ENCODE data around the gene IGSF21.

The IGSF21 gene

DNA sequence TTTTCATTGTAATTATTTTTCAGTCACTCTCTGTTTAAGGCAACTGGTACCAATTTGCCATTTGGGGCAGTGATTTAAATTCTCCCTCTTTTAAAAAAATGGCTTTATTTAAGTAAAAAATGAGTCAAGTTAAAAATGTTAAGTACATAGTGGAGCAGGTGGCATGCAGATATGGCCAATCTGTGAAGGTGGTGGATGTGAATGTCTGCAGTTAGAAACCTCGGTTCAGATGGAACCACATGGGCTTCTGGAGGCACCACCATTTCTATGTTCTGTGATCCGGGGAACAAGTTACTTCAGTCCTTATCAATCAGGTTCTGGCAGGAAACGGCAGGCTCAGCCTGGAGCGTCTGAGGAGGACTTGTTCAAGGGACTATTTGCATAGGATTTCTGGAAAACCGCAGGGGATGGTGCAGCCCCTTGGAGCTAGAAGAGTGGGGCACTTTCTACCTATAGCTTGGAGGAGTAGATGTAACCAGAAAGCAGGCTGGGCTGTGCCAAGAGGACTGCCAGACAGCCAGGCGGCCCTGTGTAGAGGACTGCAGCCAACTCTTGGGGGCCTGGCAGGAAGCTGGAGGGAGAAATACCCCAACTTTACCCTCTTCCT lies 12.3 kb downstream of the IGSF21 start:
- DNase-seq (ENCODE audit: low spot score) = no peak

DNA sequence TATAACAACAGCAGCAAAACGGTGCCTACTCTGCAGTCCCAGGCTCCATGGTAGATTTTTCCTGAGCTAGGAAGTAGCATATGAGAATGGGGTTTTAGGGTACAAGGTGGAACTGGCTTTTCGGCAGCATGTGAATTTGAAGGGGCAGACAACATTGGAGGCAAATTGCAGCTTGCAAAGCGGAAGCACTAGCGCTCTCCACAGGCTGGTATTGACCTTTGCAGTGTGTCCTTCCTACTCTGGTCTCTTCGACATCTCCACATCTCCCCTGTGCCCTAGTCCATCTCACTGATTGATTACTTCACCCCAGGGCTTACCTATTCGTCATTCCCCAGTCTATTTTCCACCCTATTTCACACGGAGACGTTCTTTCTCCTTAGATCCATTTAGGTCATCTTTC lies 13.0 kb downstream of the IGSF21 start:
- DNase-seq (ENCODE audit: low spot score) = no peak

DNA sequence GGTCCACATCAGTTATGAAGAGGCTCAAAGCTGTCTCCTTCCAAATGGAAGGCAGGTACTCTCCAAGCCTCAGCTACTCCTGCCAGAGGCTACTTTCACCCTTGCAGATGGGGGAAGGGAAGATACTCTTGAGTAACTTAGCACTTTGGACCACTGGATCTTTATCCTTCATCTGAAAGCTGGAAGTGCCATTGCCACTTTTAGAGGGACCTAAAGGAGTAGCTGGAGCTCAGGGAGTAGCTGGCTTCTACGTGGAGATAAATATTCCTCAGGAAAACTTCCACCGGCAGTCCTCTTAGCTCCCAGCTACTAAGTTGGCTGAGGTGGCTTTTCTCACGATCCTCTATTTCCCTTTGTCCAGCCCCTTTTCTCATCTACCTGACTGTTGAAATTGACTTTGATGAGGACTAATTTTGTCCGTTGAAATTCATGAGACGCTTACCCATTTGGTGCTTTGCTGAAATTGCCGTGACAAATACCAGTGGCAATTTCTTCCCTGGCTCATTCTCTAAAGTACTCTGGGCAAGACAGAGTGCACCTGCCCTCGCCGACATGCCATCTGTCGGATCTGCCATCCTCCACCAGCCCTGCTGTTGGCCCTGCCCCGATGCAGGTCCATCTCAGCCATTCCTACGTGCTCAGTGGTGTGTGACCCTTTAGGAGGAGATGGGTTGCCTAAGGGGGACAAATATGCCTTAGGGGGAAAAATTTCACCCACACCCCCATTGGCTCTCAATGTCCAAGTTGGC lies 13.6 kb downstream of the IGSF21 start:
- DNase-seq (ENCODE audit: low spot score) = no peak

DNA sequence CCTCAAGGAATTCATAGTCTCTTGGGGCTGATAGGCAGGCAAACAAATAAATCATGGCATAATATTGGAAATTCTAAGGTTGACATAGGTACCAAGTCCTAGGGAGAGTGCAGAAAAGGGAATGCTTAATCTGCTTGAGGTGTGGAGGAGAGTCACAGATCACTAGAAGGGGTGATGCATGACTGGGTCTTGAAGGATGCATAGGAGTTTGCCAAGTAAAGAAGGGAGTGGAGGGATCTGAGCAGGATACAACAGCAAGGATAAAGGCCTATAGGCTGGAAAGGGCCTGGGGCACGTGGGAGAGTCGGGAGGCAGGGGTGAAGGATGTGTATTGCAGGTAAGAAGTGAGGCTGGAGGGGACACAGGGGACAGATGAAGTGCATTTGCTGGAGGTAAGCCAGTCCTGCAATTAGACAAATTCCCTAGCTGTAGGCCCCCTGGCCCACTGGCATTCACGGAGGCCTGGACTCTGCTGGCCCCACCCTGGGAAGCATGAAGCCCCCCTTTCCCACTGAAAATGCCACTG lies 15.9 kb downstream of the IGSF21 start:
- no peak for DNase-seq (ENCODE audit: low spot score)

DNA sequence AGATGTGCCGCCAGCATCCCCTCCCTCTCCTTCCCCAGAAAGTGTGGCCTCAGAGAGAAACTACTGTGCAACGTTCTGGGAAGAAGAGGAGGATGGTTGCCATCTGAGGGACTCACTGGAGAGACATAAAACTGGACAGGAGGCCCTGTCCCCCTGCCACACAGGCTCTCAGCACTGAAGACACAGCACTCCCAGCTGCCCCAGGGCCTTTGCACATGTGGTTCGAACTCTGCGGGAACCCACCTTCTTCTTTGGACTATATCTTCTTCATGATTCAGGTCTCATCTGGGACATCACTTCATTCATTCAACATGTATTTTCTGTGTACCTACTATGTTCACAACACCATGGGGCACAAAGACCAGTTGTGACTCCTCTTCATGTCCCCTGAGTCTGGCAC lies 17.4 kb downstream of the IGSF21 start:
- DNase-seq (ENCODE audit: low spot score) = no peak

DNA sequence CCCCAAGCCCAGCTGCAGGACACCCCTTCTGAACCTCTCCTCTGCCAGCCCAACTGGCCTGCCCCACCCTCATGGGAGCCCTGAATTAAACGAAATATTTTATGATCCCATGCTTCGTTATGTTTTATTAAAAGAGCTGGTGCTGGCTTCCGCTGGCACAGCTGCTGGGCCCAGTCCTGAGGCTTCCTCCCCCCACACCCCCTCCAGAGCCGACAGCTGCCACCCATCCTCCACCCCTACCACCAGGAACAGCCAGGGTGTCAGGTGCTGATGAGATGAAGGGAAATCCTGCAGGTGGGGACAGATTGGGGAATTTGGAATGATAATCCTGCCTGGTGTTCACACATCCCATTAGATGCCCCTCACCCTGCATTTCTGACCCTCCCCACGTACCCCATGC lies 19.0 kb downstream of the IGSF21 start:
- no peak for DNase-seq (ENCODE audit: low spot score)

DNA sequence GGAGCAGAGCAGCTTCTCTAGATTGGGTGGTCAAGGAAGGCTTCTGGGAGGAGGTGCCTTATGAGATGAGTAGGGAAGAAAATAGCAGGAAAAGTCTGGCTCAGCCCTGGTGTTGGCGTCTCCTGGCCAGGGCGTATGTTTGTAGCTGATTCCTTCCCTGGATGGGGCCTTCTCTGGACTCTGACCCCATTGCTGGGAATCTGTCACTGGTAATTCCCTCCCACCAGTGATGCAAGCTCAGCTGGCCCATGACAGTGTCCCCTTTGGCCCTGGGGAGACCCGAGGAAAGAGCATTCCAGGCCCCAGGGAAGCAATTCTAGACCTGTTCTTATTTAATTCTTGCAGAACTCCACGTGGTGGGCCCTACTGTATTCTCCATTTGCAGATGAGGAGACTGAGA lies 20.7 kb downstream of the IGSF21 start:
- DNase-seq (ENCODE audit: low spot score) = no peak

DNA sequence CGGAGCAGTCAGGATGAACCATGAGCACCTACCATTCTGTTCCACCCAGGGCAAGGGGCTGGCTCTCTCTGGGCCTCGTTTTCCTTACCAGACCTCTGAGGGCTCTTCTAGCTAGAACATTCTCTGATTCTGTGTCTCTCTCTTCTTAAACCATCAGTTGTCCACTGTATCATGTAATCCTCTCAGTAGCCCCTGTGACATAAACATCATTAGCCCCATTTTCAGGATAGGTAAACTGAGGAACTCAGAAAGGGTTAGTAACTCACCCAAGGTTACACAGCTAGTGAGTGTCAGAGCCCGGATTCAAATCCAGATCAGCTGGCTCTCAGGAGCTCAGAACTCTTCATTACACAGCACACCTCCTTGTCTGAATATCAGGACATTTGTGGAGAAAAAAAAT lies 22.8 kb downstream of the IGSF21 start:
- no peak for DNase-seq (ENCODE audit: low spot score)

DNA sequence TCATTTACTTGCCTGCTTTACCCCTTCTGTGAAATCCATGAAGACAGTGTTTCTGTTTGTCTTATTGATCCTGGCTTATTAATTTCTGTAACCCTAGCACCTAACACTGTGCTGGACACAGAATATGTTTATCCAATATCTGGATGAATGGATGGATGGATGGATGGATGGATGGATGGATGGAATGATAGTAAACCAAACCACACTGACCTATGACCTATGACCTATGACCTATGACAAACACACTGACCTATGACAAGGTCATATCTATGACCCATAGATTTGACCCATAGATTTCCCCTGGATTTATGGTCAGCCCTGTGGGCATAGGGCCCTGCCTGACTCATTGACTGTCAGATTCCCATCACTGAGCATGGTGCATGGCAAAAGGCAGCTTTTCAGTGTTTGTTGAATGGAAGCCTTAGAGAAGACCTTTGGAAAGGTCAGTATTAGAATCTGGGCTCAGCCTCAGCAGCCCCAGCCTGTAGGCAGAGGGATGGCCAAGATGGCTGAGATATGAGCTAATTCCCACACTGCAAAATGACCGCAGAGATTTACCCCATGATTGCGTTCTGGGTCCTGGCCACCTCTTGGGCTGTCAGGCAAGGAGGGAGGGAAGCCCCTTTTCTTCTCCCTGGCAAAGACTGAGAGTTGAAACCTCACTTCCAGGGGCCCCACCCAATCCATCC lies 24.6 kb downstream of the IGSF21 start:
- DNase-seq (ENCODE audit: low spot score) = no peak

DNA sequence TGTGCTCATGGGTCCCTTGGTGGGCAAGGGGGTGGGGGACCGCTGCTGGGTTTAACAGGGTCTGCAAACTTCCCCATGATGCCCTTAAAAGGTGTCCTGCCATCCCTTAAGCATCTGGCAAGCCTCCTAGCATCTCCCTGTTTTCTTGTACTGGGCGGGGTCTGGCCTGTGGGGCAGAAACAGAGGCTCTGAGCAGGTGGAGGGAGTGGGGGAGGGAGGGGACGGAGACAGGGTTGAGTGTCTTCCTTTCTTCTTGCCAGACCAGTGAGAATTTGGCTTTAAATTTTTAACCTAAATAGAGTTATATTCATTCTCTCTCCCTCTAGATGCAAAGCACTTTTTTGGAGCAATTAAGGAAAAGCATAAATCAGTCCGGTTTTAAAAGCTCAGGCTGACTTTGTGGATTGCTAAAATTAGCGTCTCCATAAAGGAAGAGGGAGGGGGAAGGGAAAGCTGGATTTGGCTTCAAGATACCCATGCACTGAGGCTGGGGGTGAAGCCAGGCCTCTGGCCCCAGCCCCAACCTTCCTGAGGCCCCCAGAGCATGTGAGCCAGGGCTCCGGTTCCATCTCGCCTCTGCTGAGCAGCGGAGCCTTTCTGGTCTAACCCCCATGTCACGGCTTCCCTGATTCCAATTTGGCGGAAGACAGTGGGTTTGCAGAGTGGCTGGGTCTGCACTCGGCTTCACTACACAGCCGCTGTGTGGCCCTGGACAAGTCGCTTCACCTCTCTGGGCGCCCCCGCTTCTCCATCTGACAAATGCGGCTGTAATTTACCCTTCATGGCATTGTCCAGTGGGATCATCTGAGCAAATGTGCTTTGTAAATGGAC lies 25.3 kb downstream of the IGSF21 start:
- no peak for DNase-seq (ENCODE audit: low spot score)

DNA sequence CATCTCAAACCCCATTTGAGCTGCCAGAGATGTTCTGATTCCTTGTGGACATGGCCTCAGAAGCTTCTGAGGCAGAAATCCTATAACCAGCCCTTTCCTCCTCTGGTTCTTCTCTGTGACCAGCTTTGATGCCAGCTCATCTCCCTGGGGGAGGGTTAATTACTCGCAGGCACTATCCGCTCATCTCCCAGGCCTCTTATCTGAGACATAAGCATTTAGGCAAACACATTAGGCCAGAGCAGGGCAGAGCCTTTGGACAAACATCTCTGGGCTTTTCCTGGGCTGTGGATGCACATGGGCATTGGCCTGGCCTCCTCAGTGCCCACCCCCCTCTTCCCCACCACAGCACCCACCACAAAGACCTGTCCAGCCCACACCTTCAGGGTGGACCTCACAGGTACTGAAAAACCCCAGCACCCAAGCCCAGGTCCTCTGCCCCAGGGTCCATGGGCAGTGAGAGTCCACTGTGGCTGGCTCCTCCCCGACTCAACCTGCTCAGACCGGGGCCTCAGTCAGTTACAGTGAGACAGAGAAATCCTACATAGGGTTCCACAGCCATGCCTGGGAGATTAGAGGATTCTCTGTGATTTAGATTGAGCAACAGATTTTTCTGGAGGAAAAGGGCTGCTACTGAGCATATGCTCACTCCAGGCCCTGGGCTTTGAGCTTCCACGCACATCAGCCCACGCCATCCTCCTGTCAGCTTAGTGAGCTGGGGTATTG lies 26.9 kb downstream of the IGSF21 start:
- no peak for DNase-seq (ENCODE audit: low spot score)

DNA sequence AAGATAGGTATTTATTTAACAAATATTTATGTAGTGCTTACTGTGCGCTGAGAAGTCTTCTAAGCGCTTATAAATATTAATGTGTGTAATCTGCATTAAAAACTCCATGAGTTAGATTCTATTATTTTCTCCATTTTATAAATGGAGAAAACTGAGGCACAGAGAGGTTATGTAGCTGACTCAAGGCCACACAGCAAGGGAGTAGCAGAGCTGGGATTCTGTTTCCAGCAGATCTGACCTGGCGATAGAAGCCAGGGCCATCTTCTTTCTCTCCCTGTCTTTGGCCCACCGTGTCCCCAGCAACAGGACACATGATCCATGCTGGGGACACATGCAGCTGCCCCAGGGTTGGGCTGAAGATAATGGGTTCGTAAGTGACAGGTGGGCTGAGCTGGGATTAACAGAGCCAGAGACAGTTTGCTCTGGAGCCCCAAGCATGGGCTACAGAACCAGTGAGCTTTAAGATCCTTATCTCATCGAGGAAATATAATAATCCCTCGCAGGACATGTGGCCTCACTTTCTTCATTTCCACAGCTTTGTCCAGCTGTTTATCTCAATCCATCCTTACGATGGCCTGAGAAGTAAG lies 30.3 kb downstream of the IGSF21 start:
- DNase-seq (ENCODE audit: low spot score) = no peak

DNA sequence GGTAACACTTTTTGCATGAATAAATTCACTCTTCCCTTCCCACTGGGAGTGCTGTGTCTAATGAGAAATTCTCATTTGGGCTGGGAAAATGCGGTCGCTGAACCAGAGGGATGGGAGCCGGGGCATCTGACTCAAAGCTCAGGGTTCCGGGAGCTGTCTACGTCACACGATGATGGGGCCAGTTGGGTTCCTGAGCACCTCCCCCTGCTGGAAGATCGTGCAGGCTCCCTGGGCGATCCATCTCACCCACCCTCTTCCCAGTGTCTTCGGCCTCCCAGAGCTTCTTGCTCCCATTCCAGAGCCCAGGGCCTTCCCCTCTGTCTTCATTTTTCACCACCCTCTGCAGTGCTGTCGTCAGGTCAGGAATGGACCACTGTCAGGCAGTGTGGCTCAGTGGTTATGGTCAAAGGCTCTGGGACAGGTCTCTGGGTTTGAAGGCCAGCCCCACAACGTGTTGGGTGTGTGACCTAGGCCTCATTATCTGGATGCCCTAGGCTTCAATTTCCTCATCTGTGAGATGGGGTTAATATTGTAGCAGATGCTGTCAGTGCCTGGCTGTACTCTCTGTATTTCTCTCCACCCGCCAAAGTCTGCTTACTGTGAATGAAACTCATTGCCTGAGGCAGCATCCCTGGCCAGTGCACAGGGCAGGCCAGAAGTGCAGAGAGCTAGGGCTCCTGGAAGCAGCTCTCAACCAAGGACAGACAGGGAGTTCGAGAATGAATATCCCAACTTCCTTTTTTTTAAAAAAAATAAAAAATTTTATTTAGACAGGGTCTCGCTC lies 31.8 kb downstream of the IGSF21 start:
- DNase-seq (ENCODE audit: low spot score) = no peak

DNA sequence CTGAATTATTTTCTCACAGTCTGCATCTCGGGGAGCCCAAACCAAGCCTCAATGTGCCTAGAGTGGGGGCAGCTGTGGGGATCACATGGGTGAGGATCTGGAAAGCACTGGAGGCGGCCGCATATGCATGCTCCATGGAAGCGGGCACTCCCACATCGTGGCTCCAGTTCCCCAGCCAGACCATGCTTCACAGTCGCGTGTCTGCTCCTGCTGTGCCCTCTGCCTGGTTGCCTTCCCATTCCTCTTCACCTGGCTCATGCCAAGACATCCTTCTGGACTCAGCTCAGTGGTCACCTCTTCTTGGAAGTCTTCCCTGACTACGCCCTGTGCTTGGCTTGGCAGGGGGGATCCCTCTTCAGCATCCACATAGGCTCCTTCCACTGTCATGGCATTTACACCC lies 32.8 kb downstream of the IGSF21 start:
- no peak for DNase-seq (ENCODE audit: low spot score)

DNA sequence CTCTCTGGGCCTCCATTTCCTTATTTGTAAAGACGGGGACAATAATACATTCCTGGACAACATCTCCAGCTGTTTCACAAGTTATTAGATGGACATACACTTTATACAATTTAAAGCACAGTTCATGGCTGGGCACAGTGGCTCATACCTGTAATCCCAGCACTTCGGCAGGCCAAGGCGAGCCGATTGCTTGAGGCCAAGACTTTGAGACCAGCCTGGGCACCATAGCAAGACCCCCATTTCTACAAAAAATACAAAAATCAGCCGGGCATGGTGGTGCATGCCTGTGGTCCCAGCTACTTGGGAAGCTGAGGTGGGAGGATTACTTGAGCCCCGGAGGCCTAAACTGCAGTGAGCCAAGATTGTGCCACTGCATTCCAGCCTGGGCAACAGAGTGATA lies 34.1 kb downstream of the IGSF21 start:
- DNase-seq (ENCODE audit: low spot score) = no peak

DNA sequence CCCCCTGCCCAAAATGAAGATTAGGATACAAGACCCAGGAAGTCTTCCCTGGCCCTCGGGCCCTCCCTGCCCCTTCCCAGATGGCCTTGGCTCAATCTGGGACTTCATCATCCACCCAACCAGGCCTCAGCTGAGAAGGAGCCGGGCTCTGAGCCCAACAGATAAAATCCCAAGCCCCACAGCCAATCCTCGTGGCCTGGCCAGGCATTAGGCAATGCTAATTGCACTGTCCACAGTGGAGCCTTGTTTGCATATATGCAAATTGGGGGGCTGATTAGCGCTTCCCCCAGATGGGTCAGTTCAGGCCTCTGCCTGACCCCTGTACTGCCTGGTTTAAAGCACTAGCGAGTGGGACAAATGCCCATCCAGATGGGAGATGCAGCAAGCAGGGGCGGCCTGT lies 34.9 kb downstream of the IGSF21 start:
- no peak for DNase-seq (ENCODE audit: low spot score)

DNA sequence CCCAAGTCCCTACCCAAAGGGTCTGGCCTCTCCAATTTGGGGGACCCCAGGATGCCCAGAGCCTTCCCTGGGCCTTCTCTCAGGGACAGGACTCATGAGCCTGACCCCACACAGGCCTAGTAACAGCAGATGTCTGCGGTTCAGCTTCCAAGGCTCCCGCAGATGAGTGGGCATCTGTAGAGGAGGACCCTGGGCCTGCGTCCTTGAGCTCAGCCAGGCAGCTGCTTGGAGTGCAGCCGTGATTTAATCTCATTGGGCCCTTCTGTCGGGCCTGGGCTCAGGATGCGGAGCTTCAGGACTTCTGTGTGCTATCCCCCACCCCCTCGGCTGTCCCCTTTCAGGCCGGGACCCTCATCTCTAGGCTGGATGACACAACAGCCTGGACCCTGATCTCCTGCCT lies 35.4 kb downstream of the IGSF21 start:
- DNase-seq (ENCODE audit: low spot score) = no peak

DNA sequence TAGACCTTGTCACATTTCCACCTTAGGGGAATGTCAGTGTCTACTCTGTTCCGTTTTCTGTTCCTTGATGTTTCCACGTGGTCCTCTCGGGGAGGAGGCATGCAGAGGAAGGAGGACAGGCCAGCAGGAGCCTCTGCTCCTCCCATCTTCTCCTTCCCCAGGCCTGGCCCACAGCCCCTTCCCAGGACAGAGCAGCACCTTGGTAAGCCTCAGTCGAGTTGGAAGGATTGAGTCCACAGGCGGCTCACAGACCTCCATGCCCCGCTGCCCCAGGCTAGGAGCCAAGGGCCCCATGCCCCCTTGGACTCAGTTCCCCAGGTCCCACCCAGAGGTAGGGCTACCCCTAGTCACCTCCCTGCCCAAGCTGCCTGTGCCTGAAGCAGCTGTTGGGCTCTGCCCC lies 36.5 kb downstream of the IGSF21 start:
- DNase-seq (ENCODE audit: low spot score) = no peak

DNA sequence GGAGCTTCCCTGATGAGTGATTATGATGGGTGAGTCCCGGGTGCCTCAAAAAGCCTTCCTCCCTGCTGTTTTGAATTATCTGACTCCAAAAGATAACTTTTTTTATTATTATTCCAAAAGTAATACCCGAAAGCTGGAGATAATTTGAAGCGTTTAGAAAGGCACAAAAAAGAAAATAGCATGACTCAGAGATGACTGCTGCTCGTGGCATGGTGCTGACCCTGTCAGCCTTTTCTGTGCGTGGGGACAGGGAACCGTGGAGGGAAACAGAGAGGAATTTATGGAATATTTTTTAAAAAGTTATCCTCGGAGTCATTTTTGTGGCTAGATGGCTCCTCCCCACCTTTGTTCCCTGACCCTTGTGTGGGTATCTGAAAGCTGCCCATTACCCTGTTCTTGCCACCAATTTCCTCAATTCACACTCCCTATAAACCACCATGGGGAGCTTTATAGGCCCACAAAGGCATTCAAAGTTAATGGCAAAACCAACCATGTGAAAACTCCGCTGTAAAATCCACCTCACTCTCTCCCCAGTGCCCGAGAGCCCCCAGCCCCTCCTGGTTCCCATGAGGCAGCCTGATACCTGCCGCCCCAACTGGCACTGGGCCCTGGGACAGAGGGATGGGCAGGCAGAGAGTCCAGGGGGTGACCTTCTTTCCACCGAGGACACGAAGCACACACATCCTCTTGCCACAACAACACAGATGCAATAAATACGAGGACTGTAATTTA lies 37.5 kb downstream of the IGSF21 start:
- no peak for DNase-seq (ENCODE audit: low spot score)
